DND-41 (cell line): ENCODE results near the gene ERBB4.

Source experiments
- ATAC-seq: fragments of 200-7000 bp; cut with Tn5 transposase; 3 replicates; pipeline ENCODE4 v1.9.1; 2021; ENCODE audit warnings: low read depth; ENCODE audit not compliant: insufficient read depth
- DNase-seq: peaks from one replicate; pipeline ENCODE4 v3.0.0-alpha.2; 2020
- H2AFZ ChIP-seq: 2 replicates; pipeline ENCODE4 v1.6.0; 2012; ENCODE audit warnings: low read depth, low read length
- H3K27ac ChIP-seq: 2 replicates; pipeline ENCODE4 v1.5.1; 2012; ENCODE audit warnings: low read length, inconsistent platforms
- H3K27me3 ChIP-seq: fragments of 200-600 bp; sonication (generic); 2 replicates; pipeline ENCODE4 v1.6.0; 2012; ENCODE audit warnings: low read length, mild to moderate bottlenecking, inconsistent platforms; ENCODE audit not compliant: insufficient read depth, poor library complexity
- H3K36me3 ChIP-seq: 2 replicates; pipeline ENCODE4 v1.5.1; 2012; ENCODE audit warnings: low read length, inconsistent platforms; ENCODE audit not compliant: insufficient read depth
- H3K4me1 ChIP-seq: 2 replicates; pipeline ENCODE4 v1.5.1; 2012; ENCODE audit warnings: mild to moderate bottlenecking, low read length; ENCODE audit not compliant: insufficient read depth
- H3K4me2 ChIP-seq: 2 replicates; pipeline ENCODE4 v1.6.0; 2012; ENCODE audit warnings: mild to moderate bottlenecking, moderate library complexity, low read length, inconsistent platforms; ENCODE audit not compliant: insufficient read depth
- H3K4me3 ChIP-seq, 2 experiments: fragments of 200-600 bp in 1 of 2; shearing (Covaris generic) in 1 of 2; 2 replicates each; pipeline ENCODE4 v1.5.1; 2012 to 2016; ENCODE audit warnings: inconsistent platforms in 2 of 2, low read length in 2 of 2, mild to moderate bottlenecking in 2 of 2, low read depth in 1 of 2, moderate library complexity in 1 of 2
- H3K79me2 ChIP-seq: 2 replicates; pipeline ENCODE4 v1.6.0; 2012; ENCODE audit warnings: low read length, inconsistent platforms; ENCODE audit not compliant: insufficient read depth
- H3K9ac ChIP-seq: 2 replicates; pipeline ENCODE4 v1.6.0; 2012; ENCODE audit warnings: low read depth, mild to moderate bottlenecking, inconsistent platforms, low read length, moderate library complexity
- H3K9me3 ChIP-seq: 2 replicates; pipeline ENCODE4 v1.5.1; 2012; ENCODE audit warnings: low read length, moderate library complexity, mild to moderate bottlenecking, inconsistent platforms; ENCODE audit not compliant: insufficient read depth, severe bottlenecking
- H4K20me1 ChIP-seq: 2 replicates; pipeline ENCODE4 v1.6.0; 2012; ENCODE audit warnings: low read length; ENCODE audit not compliant: insufficient read depth
- CTCF ChIP-seq: IDR thresholded peaks from 2 replicates; pipeline ENCODE4 v1.5.1; 2012; ENCODE audit warnings: borderline replicate concordance, low read length, moderate library complexity, mild to moderate bottlenecking; ENCODE audit not compliant: poor library complexity, severe bottlenecking; ENCODE audit errors: extremely low read depth
- EZH2 ChIP-seq: IDR thresholded peaks from 3 replicates; pipeline ENCODE4 v1.6.1; 2012; ENCODE audit warnings: borderline replicate concordance, low read depth, mild to moderate bottlenecking, moderate library complexity, low read length, inconsistent platforms; ENCODE audit not compliant: severe bottlenecking

Gene ERBB4

GRCh38 chr2:211458974-211459373 lies 1079.6 kb downstream of the ERBB4 start:
- H3K36me3 ChIP-seq, result no peaks in the 10 kb centered on the region
- H2AFZ ChIP-seq, result no peak overlapping the region
- ATAC-seq, result no peak
- H4K20me1 ChIP-seq, result no peaks in the 10 kb centered on the region
- H3K4me1 ChIP-seq, result no peaks in the 10 kb centered on the region
- TF ChIP-seq EZH2 (no peak), CTCF (no peak)
- H3K27me3 ChIP-seq, result no peaks in the 10 kb centered on the region
- H3K79me2 ChIP-seq, result no peaks in the 10 kb centered on the region
- no peak overlapping the region for H3K27ac ChIP-seq
- H3K9ac ChIP-seq, result no peak overlapping the region
- H3K4me3 ChIP-seq, result no peak overlapping the region
- no peak for DNase-seq
- H3K4me2 ChIP-seq, result no peak overlapping the region
- H3K9me3 ChIP-seq, result no peaks in the 10 kb centered on the region

- TF ChIP-seq CTCF (no peak), EZH2 (no peak)
- no peaks in the 10 kb centered on the region for H3K79me2 ChIP-seq
- H4K20me1 ChIP-seq, result no peaks in the 10 kb centered on the region
- no peak overlapping the region for H3K27ac ChIP-seq
- ATAC-seq (no peak), DNase-seq (no peak)
- H3K4me3 ChIP-seq, result no peak overlapping the region
- no peaks in the 10 kb centered on the region for H3K9me3 ChIP-seq
- no peaks in the 10 kb centered on the region for H3K36me3 ChIP-seq
- no peaks in the 10 kb centered on the region for H3K27me3 ChIP-seq
- H3K4me1 ChIP-seq, result no peaks in the 10 kb centered on the region
- no peak overlapping the region for H3K9ac ChIP-seq
- H3K4me2 ChIP-seq, result no peak overlapping the region
- H2AFZ ChIP-seq, result no peak overlapping the region
Observed at GRCh38 chr2:211457325-211457724, 1081.3 kb downstream of the ERBB4 start.

GRCh38 chr2:211455216-211455841 lies 1083.3 kb downstream of the ERBB4 start:
- ATAC-seq (peak; percentile 74), DNase-seq (peak; percentile 42)
- Histone ChIP-seq H3K4me1 (no peaks in the 10 kb centered on the region), H2AFZ (no peak overlapping the region), H3K4me2 (no peak overlapping the region), H3K9ac (no peak overlapping the region), H3K4me3 (no peak overlapping the region), H3K27me3 (no peaks in the 10 kb centered on the region), H3K27ac (no peak overlapping the region), H3K79me2 (no peaks in the 10 kb centered on the region), H3K9me3 (no peaks in the 10 kb centered on the region), H4K20me1 (no peaks in the 10 kb centered on the region), H3K36me3 (no peaks in the 10 kb centered on the region)
- TF ChIP-seq CTCF (peak; percentile 93), EZH2 (no peak)
